A549 (cell line): ENCODE results near the gene ZNF385B. TPM values are rescaled to one million over a fixed set of nuclear protein-coding genes. Genes with fewer than 3 reads are reported as not detected.

Experiments
- ATAC-seq, 2 experiments: fragments of 200-7000 bp in 1 of 2; fragments of >200 bp in 1 of 2; cut with Nextera tagmentation in 1 of 2; cut with Tn5 transposase in 1 of 2; 3 replicates each; pipeline versions ENCODE4 v1.8.0 to v1.9.1; 2018 to 2020; ENCODE audit warnings: mild to moderate bottlenecking in 1 of 2, moderate library complexity in 1 of 2
- CTCF ChIA-PET: fragments of 300-600 bp; sonication (Branson Sonifier 250); formaldehyde crosslinking; extraction: SDS; loops from one replicate; lab custom pipeline; 2021; ENCODE audit warnings: antibody characterized with exemption, inconsistent platforms; lab: Yijun Ruan, JAX
- POLR2A ChIA-PET: fragments of 350-600 bp; formaldehyde crosslinking; extraction: SDS; loops from one replicate; lab custom pipeline; 2021; ENCODE audit warnings: antibody characterized with exemption, inconsistent platforms; lab: Yijun Ruan, JAX
- DNase-seq, 2 experiments: peaks; one replicate each; pipeline versions ENCODE4 v3.0.0 to v3.0.0-alpha.2; 2011 to 2016; ENCODE audit warnings: low read depth in 1 of 2, low spot score in 1 of 2
- FAIRE-seq: peaks from 2 replicates; lab custom pipeline; 2011; peaks lifted over from hg19 to GRCh38; lab: Jason Lieb, UNC
- H3K27ac ChIP-seq, 2 experiments: fragments of >200 bp; sonication (Bioruptor Twin); formaldehyde crosslinking; 3 replicates each; pipeline ENCODE4 v1.5.1; 2016 to 2017
- H3K4me1 ChIP-seq: fragments of >200 bp; sonication (Bioruptor Twin); formaldehyde crosslinking; 3 replicates; pipeline ENCODE4 v1.6.1; 2016
- H3K4me2 ChIP-seq: fragments of >200 bp; sonication (Bioruptor Twin); formaldehyde crosslinking; 3 replicates; pipeline ENCODE4 v1.6.1; 2016
- H3K4me3 ChIP-seq: fragments of >200 bp; sonication (Bioruptor Twin); formaldehyde crosslinking; 3 replicates; pipeline ENCODE4 v1.5.1; 2016
- H3K9me3 ChIP-seq: fragments of >200 bp; sonication (Bioruptor Twin); formaldehyde crosslinking; 3 replicates; pipeline ENCODE4 v1.6.1; 2016
- CBX2 ChIP-seq: fragments of 200-600 bp; sonication (generic); IDR thresholded peaks from 2 replicates; pipeline ENCODE4 v1.6.1; 2016; ENCODE audit warnings: low read depth, mild to moderate bottlenecking, borderline replicate concordance
- CTCF ChIP-seq: fragments of >200 bp; sonication (Bioruptor Twin); formaldehyde crosslinking; IDR thresholded peaks from 3 replicates; pipeline ENCODE4 v1.5.1; 2016
- EP300 ChIP-seq, 2 experiments: fragments of >200 bp; sonication (Bioruptor Twin); formaldehyde crosslinking; IDR thresholded peaks; 2 replicates in 1 of 2; 3 replicates in 1 of 2; pipeline ENCODE4 v1.6.1; 2016 to 2017
- ESRRA ChIP-seq: fragments of 150-350 bp; IDR thresholded peaks from 2 replicates; pipeline ENCODE4 v1.6.1; 2014; ENCODE audit warnings: mild to moderate bottlenecking, low read length, borderline replicate concordance
- FOSL2 ChIP-seq, 2 experiments: fragments of 450-650 bp in 1 of 2; fragments of >200 bp in 1 of 2; sonication (Bioruptor Twin) in 1 of 2; formaldehyde crosslinking; IDR thresholded peaks; 2 replicates each; pipeline versions ENCODE4 v1.5.0 to v1.6.1; 2016 to 2020; ENCODE audit warnings: mild to moderate bottlenecking in 1 of 2, moderate library complexity in 1 of 2
- FOXS1 ChIP-seq: fragments of 250-450 bp; sonication (Bioruptor Pico); IDR thresholded peaks from 2 replicates; pipeline ENCODE4 v1.5.0; 2020; ENCODE audit warnings: mild to moderate bottlenecking, moderate library complexity
- GATA3 ChIP-seq: IDR thresholded peaks from 2 replicates; pipeline ENCODE4 v1.6.1; 2012; ENCODE audit warnings: borderline replicate concordance
- HES2 ChIP-seq: fragments of >200 bp; sonication (Bioruptor Twin); formaldehyde crosslinking; IDR thresholded peaks from 2 replicates; pipeline ENCODE4 v1.6.1; 2016
- HEYL ChIP-seq: fragments of 250-450 bp; sonication (Bioruptor Pico); IDR thresholded peaks from 2 replicates; pipeline ENCODE4 v1.8.0; 2021; ENCODE audit warnings: mild to moderate bottlenecking, moderate library complexity
- HMGXB4 ChIP-seq: fragments of 250-450 bp; sonication (Bioruptor Pico); IDR thresholded peaks from 2 replicates; pipeline ENCODE4 v1.5.0; 2021; ENCODE audit warnings: mild to moderate bottlenecking, moderate library complexity, borderline replicate concordance
- HOXB5 ChIP-seq: fragments of 250-450 bp; sonication (Bioruptor Pico); IDR thresholded peaks from 2 replicates; pipeline ENCODE4 v1.5.0; 2020; ENCODE audit warnings: mild to moderate bottlenecking, moderate library complexity
- JUN ChIP-seq, 2 experiments: fragments of >200 bp; sonication (Bioruptor Twin); formaldehyde crosslinking; IDR thresholded peaks; 2 replicates in 1 of 2; 3 replicates in 1 of 2; pipeline ENCODE4 v1.6.1; 2016 to 2017
- MYC ChIP-seq: IDR thresholded peaks from 2 replicates; pipeline ENCODE4 v1.6.1; 2012; ENCODE audit warnings: mild to moderate bottlenecking, inconsistent platforms, low read length, improper control_type of control experiment, borderline replicate concordance
- NFE2L2 ChIP-seq: fragments of 150-350 bp; conservative IDR thresholded peaks from 2 replicates; pipeline ENCODE4 v1.6.1; 2014; ENCODE audit warnings: low read length
- POLR2AphosphoS2 ChIP-seq: conservative IDR thresholded peaks from 2 replicates; pipeline ENCODE4 v1.6.1; 2012; ENCODE audit warnings: low read length, improper control_type of control experiment, inconsistent platforms
- RCOR1 ChIP-seq: fragments of 150-350 bp; IDR thresholded peaks from 2 replicates; pipeline ENCODE4 v1.6.1; 2014; ENCODE audit warnings: antibody characterized with exemption, low read length, low read depth
- RNF2 ChIP-seq: fragments of 200-600 bp; sonication (generic); IDR thresholded peaks from 2 replicates; pipeline ENCODE4 v1.6.1; 2016; ENCODE audit warnings: low read depth, mild to moderate bottlenecking, antibody characterized with exemption, moderate library complexity, borderline replicate concordance
- TP53 ChIP-seq: fragments of 250-450 bp; sonication (Bioruptor Pico); IDR thresholded peaks from 2 replicates; pipeline ENCODE4 v1.5.0; 2021; ENCODE audit warnings: mild to moderate bottlenecking, moderate library complexity
- USF2 ChIP-seq: fragments of 450-650 bp; IDR thresholded peaks from 2 replicates; pipeline ENCODE4 v1.6.1; 2014; ENCODE audit warnings: antibody characterized with exemption
- ZFP36 ChIP-seq: fragments of 450-650 bp; IDR thresholded peaks from 2 replicates; pipeline ENCODE4 v1.6.1; 2014; ENCODE audit warnings: borderline replicate concordance; ENCODE audit not compliant: partially characterized antibody
- ZSCAN20 ChIP-seq: fragments of 250-450 bp; sonication (Bioruptor Pico); IDR thresholded peaks from 2 replicates; pipeline ENCODE4 v1.8.0; 2022; ENCODE audit warnings: mild to moderate bottlenecking, moderate library complexity
- WGBS: methylation state at CpG from one replicate; pipeline ENCODE4 v1.1.6; 2017; ENCODE audit errors: missing lambda C conversion rate; 5-methylcytosine and 5-hydroxymethylcytosine counted together
- polyA plus RNA-seq, 4 experiments: library from polyadenylated mRNA; depleted of rRNA in 3 of 4; stranded (reverse); fragments of >200 nt; fragmentation: RNase III in 1 of 4; extraction: RNeasy Plus Mini Kit Qiagen cat#74134 plus additional on column Dnase treatment in 1 of 4; gene quantifications; 2 replicates in 3 of 4; 3 replicates in 1 of 4; pipeline ENCODE4 v1.2.3, GENCODE V29; 2011 to 2017

Gene ZNF385B
- polyA plus RNA-seq, 2 of the 4 experiments (the other 2 are of a cell fraction) = not detected

GRCh38 chr2:179711375-179711774 lies 150.0 kb downstream of the ZNF385B start:
- Histone ChIP-seq H3K4me3 (no peak overlapping the region), H3K9me3 (no peaks in the 10 kb centered on the region)
- CTCF ChIA-PET = no interaction called here
- no peak for TF ChIP-seq HMGXB4 (CRISPR knock-in tag)
- no peak for TF ChIP-seq FOSL2 (IDR thresholded peaks at IDR 0.05)
- no peak for TF ChIP-seq FOSL2 (CRISPR knock-in tag; IDR thresholded peaks at IDR 0.05)
- no peak for TF ChIP-seq HES2
- no peak for TF ChIP-seq ESRRA
- TF ChIP-seq USF2 = no peak
- no peak for TF ChIP-seq EP300 (IDR thresholded peaks at IDR 0.05)
- no peak for TF ChIP-seq CBX2
- TF ChIP-seq, all 56 proteins: peak for 0
- FAIRE-seq (no peak), DNase-seq (no peak), ATAC-seq (no peak)
- Histone ChIP-seq H3K27ac (no peak overlapping the region), H3K4me1 (no peaks in the 10 kb centered on the region), H3K4me2 (no peak overlapping the region)
- WGBS = 35% methylated on average over 4 of the region's 4 CpGs
- POLR2A ChIA-PET = no interaction called here

- CTCF ChIA-PET = no interaction called here
Measured at GRCh38 chr2:179703702-179704101, 157.7 kb downstream of the ZNF385B start.

More at GRCh38 chr2:179703702-179704101, 157.7 kb downstream of the ZNF385B start:
- Histone ChIP-seq H3K9me3 (no peaks in the 10 kb centered on the region), H3K4me1 (no peaks in the 10 kb centered on the region), H3K4me3 (no peak overlapping the region), H3K27ac (no peak overlapping the region), H3K4me2 (no peak overlapping the region)
- no peak for DNase-seq
- TF ChIP-seq MYC (no peak), POLR2AphosphoS2 (no peak), GATA3 (no peak), CBX2 (no peak), RCOR1 (no peak), ZSCAN20 (no peak), NFE2L2 (no peak), RNF2 (no peak), ESRRA (no peak), HOXB5 (CRISPR knock-in tag) (no peak), HES2 (no peak), CTCF (no peak), ZFP36 (no peak), TP53 (CRISPR knock-in tag) (no peak), FOXS1 (CRISPR knock-in tag) (no peak), HMGXB4 (CRISPR knock-in tag) (no peak), JUN (IDR thresholded peaks at IDR 0.05) (no peak), HEYL (CRISPR knock-in tag) (no peak)
- WGBS = 0% methylated on average over 1 of the region's 1 CpG
- POLR2A ChIA-PET = no interaction called here
- no peak for FAIRE-seq
- ATAC-seq = no peak
